Transverse colon (tissue), 4 donors: Measurements from ENCODE around the gene TSPAN9. TPM values are rescaled to one million over a fixed set of nuclear protein-coding genes. Genes with fewer than 3 reads are reported as not detected.

ENCODE experiments used
- DNase-seq: peaks from one replicate; pipeline ENCODE4 v3.0.0-alpha.2; 2019
- H3K27ac ChIP-seq, 4 donors: fragments of 200-600 bp; sonication (generic); 2 replicates each; pipeline ENCODE4 v1.5.1; 2016 to 2018; ENCODE audit warnings: inconsistent platforms in 4 of 4
- H3K27me3 ChIP-seq: fragments of 200-600 bp; sonication (generic); 2 replicates; pipeline ENCODE4 v1.5.1; 2017; ENCODE audit warnings: inconsistent platforms
- H3K36me3 ChIP-seq, 4 donors: fragments of 200-600 bp; sonication (generic); 2 replicates each; pipeline ENCODE4 v1.5.1; 2017 to 2019; ENCODE audit warnings: inconsistent platforms in 4 of 4
- H3K4me1 ChIP-seq, 4 donors: fragments of 200-600 bp; sonication (generic); 2 replicates each; pipeline ENCODE4 v1.5.1; 2017 to 2020; ENCODE audit warnings: inconsistent platforms in 4 of 4
- H3K4me3 ChIP-seq, 4 donors: fragments of 200-600 bp; sonication (generic); 1 replicate in 1 of 4; 2 replicates in 3 of 4; pipeline versions ENCODE4 v1.5.1 to v1.6.1; 2017 to 2019; ENCODE audit warnings: inconsistent platforms in 4 of 4
- H3K9me3 ChIP-seq, 2 donors: fragments of 200-600 bp; sonication (generic); 2 replicates each; pipeline ENCODE4 v1.5.1; 2017 to 2019; ENCODE audit warnings: inconsistent platforms in 2 of 2
- CTCF ChIP-seq, 5 experiments: fragments of 200-600 bp in 3 of 5; fragments of 450-650 bp in 2 of 5; sonication (generic) in 3 of 5; IDR thresholded peaks; 1 replicate in 2 of 5; 2 replicates in 3 of 5; pipeline ENCODE4 v1.5.1; 2016 to 2017; ENCODE audit warnings: antibody characterized with exemption in 5 of 5, inconsistent platforms in 3 of 5, mild to moderate bottlenecking in 2 of 5, moderate library complexity in 1 of 5
- EP300 ChIP-seq: sonication (generic); formaldehyde crosslinking; IDR thresholded peaks from one replicate; pipeline ENCODE4 v1.6.1; 2017; ENCODE audit warnings: antibody characterized with exemption, low read depth
- POLR2A ChIP-seq: fragments of 450-650 bp; IDR thresholded peaks from one replicate; pipeline ENCODE4 v1.6.1; 2016; ENCODE audit warnings: antibody characterized with exemption, mild to moderate bottlenecking, moderate library complexity
- POLR2AphosphoS5 ChIP-seq, 3 donors: sonication (generic); formaldehyde crosslinking; IDR thresholded peaks; one replicate each; pipeline ENCODE4 v1.6.1; 2016; ENCODE audit warnings: antibody characterized with exemption in 3 of 3
- WGBS, 2 donors: methylation state at CpG; one replicate each; pipeline ENCODE4 v1.1.5; 2018; ENCODE audit warnings: low coverage in 1 of 2; 5-methylcytosine and 5-hydroxymethylcytosine counted together
- in situ Hi-C, 4 donors: fragments of 200-750 bp; cut with MboI; loops; one replicate each; pipeline versions ENCODE4 v1.15.0 to v1.15.1; 2017; ENCODE audit warnings: low sequenced_read_pairs in 3 of 4, low pct_ligation_motif_present in 1 of 4, low pct_unique_long_range_greater_than_20kb in 1 of 4
- intact Hi-C: fragments of 100-400 bp; cut with DNase I; formaldehyde crosslinking; loops from one replicate; pipeline ENCODE4 v1.15.1; 2023; ENCODE audit warnings: low total_unique reads
- total RNA-seq, 4 donors: library from RNA; depleted of rRNA; stranded (reverse); fragments of >200 nt; gene quantifications; one replicate each; pipeline ENCODE4 v1.1.0, GENCODE V29; 2016

TSPAN9 gene
- total RNA-seq, 4 donors from 2014 or later = 4.2 to 9.3 (median 6.1) TPM

- H3K9me3 ChIP-seq = no peaks in the 10 kb centered on the region
- no peaks in the 10 kb centered on the region for H3K27me3 ChIP-seq
- H3K4me3 ChIP-seq = no peak overlapping the region
- no peaks in the 10 kb centered on the region for H3K36me3 ChIP-seq
- no peaks in the 10 kb centered on the region for H3K4me1 ChIP-seq
- DNase-seq = no peak
- in situ Hi-C loops (loop anchor here in 1 of 4 donors (25.0 kb wide), 1 partner anchor 312 kb away; no protein-coding TSS in a partner anchor), intact Hi-C loops (no loop called here)
- TF ChIP-seq POLR2AphosphoS5 (IDR thresholded peaks at IDR 0.05) (no peak), POLR2A (no peak)
- H3K27ac ChIP-seq = no peak overlapping the region
Observed at GRCh38 chr12:3325736-3326135, 248.6 kb downstream of the TSPAN9 start.

- no peaks in the 10 kb centered on the region for H3K27me3 ChIP-seq
- intact Hi-C loops (no loop called here), in situ Hi-C loops (loop anchor here in 1 of 4 donors (25.0 kb wide), 1 partner anchor 311 kb away; no protein-coding TSS in a partner anchor)
- H3K27ac ChIP-seq = no peak overlapping the region
- TF ChIP-seq POLR2AphosphoS5 (IDR thresholded peaks at IDR 0.05) (no peak), EP300 (no peak), CTCF (IDR thresholded peaks at IDR 0.05) (no peak), POLR2A (no peak)
- DNase-seq = no peak
- 87 to 88% methylated on average over 5 to 15 of the region's 15 CpGs for WGBS, 2 donors
- H3K4me1 ChIP-seq = no peaks in the 10 kb centered on the region
- no peaks in the 10 kb centered on the region for H3K36me3 ChIP-seq
- H3K9me3 ChIP-seq = no peaks in the 10 kb centered on the region
- H3K4me3 ChIP-seq = no peak overlapping the region
Observed at GRCh38 chr12:3326156-3326849, 249.1 kb downstream of the TSPAN9 start.

- intact Hi-C loops = no loop called here
- Histone ChIP-seq H3K27ac (no peak overlapping the region), H3K9me3 (no peaks in the 10 kb centered on the region), H3K4me3 (no peak overlapping the region), H3K36me3 (no peaks in the 10 kb centered on the region), H3K4me1 (no peaks in the 10 kb centered on the region), H3K27me3 (no peaks in the 10 kb centered on the region)
- TF ChIP-seq EP300 (no peak), POLR2A (no peak), CTCF (IDR thresholded peaks at IDR 0.05) (no peak), POLR2AphosphoS5 (IDR thresholded peaks at IDR 0.05) (no peak)
- no peak for DNase-seq
- 86 to 100% methylated on average over 2 to 17 of the region's 17 CpGs for WGBS, 2 donors
- in situ Hi-C loops = loop anchor here in 1 of 4 donors (25.0 kb wide), 1 partner anchor 310 kb away; no protein-coding TSS in a partner anchor
Observed at GRCh38 chr12:3326850-3327780, 249.9 kb downstream of the TSPAN9 start.

GRCh38 chr12:3328081-3328480, 250.9 kb downstream of the TSPAN9 start:
- no peak for DNase-seq
- no peak for TF ChIP-seq EP300
- TF ChIP-seq POLR2A = no peak
- no peak for TF ChIP-seq CTCF (IDR thresholded peaks at IDR 0.05)
- no peak for TF ChIP-seq POLR2AphosphoS5 (IDR thresholded peaks at IDR 0.05)
- 82 to 85% methylated on average over 4 of the region's 4 CpGs for WGBS, 2 donors
- no peaks in the 10 kb centered on the region for H3K27me3 ChIP-seq
- intact Hi-C loops = no loop called here
- H3K36me3 ChIP-seq = no peaks in the 10 kb centered on the region
- H3K4me1 ChIP-seq = no peaks in the 10 kb centered on the region
- no peak overlapping the region for H3K27ac ChIP-seq
- H3K9me3 ChIP-seq = no peaks in the 10 kb centered on the region
- in situ Hi-C loops = loop anchor here in 1 of 4 donors (25.0 kb wide), 1 partner anchor 309 kb away; no protein-coding TSS in a partner anchor
- H3K4me3 ChIP-seq = no peak overlapping the region
